HepG2 (cell line): ENCODE results near the gene IRAK2. TPM values are rescaled to one million over a fixed set of nuclear protein-coding genes. Genes with fewer than 3 reads are reported as not detected.

ENCODE experiments used
- DPF2 ChIP-seq: sonication (generic); formaldehyde crosslinking; IDR thresholded peaks from 2 replicates; pipeline ENCODE4 v1.4.0; 2020; ENCODE audit warnings: mild to moderate bottlenecking, low read depth, missing genetic modification reagents, borderline replicate concordance
- GTF3A ChIP-seq: sonication (generic); formaldehyde crosslinking; conservative IDR thresholded peaks from 2 replicates; pipeline ENCODE4 v1.4.0; 2020; ENCODE audit warnings: mild to moderate bottlenecking, missing genetic modification reagents
- HDAC2 ChIP-seq: sonication (generic); formaldehyde crosslinking; IDR thresholded peaks from 2 replicates; pipeline ENCODE4 v1.4.0; 2020; ENCODE audit warnings: missing genetic modification reagents
- HOXA5 ChIP-seq: sonication (generic); formaldehyde crosslinking; IDR thresholded peaks from 2 replicates; pipeline ENCODE4 v1.4.0; 2020; ENCODE audit warnings: missing genetic modification reagents
- KLF11 ChIP-seq: IDR thresholded peaks from 2 replicates; pipeline ENCODE4 v1.6.1; 2016; ENCODE audit warnings: missing compliant biosample characterization
- MAZ ChIP-seq, 2 experiments: sonication (generic) in 1 of 2; formaldehyde crosslinking in 1 of 2; IDR thresholded peaks; 2 replicates each; pipeline versions ENCODE4 v1.5.0 to v1.6.1; 2012 to 2020; ENCODE audit warnings: low read depth in 2 of 2, mild to moderate bottlenecking in 2 of 2, borderline replicate concordance in 1 of 2, improper control_type of control experiment in 1 of 2, low read length in 1 of 2, missing genetic modification reagents in 1 of 2, moderate library complexity in 1 of 2
- MIXL1 ChIP-seq: IDR thresholded peaks from 2 replicates; pipeline ENCODE4 v1.6.1; 2016
- NFYB ChIP-seq: sonication (generic); formaldehyde crosslinking; IDR thresholded peaks from 2 replicates; pipeline ENCODE4 v1.4.0; 2020; ENCODE audit warnings: missing genetic modification reagents
- REXO4 ChIP-seq: sonication (generic); formaldehyde crosslinking; IDR thresholded peaks from 2 replicates; pipeline ENCODE4 v1.8.0; 2022; ENCODE audit warnings: missing genetic modification reagents, mild to moderate bottlenecking, borderline replicate concordance
- SAP130 ChIP-seq: IDR thresholded peaks from 2 replicates; pipeline ENCODE4 v1.6.1; 2016; ENCODE audit warnings: low read depth
- ZFP82 ChIP-seq: sonication (generic); formaldehyde crosslinking; IDR thresholded peaks from 2 replicates; pipeline ENCODE4 v1.5.1; 2020; ENCODE audit warnings: mild to moderate bottlenecking, missing genetic modification reagents, borderline replicate concordance
- ZNF431 ChIP-seq: sonication (generic); formaldehyde crosslinking; IDR thresholded peaks from 2 replicates; pipeline ENCODE4 v1.9.0; 2022; ENCODE audit warnings: missing genetic modification reagents, low read depth, mild to moderate bottlenecking, borderline replicate concordance
- ZNF619 ChIP-seq: sonication (generic); formaldehyde crosslinking; IDR thresholded peaks from 2 replicates; pipeline ENCODE4 v1.4.0; 2020; ENCODE audit warnings: mild to moderate bottlenecking, missing genetic modification reagents
- ZNF713 ChIP-seq: sonication (generic); formaldehyde crosslinking; IDR thresholded peaks from 2 replicates; pipeline ENCODE4 v1.4.0; 2020; ENCODE audit warnings: mild to moderate bottlenecking, missing genetic modification reagents
- ZNF777 ChIP-seq: sonication (generic); formaldehyde crosslinking; IDR thresholded peaks from 2 replicates; pipeline ENCODE4 v1.4.0; 2020; ENCODE audit warnings: missing genetic modification reagents
- polyA plus RNA-seq, 8 experiments: library from polyadenylated mRNA; depleted of rRNA in 3 of 8; stranded (reverse) in 7 of 8; unstranded in 1 of 8; fragments of >200 nt; fragmentation: Illumina TruSeq in 4 of 8; extraction: Trizol in 4 of 8; gene quantifications; 2 replicates each; pipeline versions ENCODE4 v1.2.1 to v1.2.3, GENCODE V29; 2011 to 2016; ENCODE audit warnings: low read depth in 4 of 8, missing spikeins in 1 of 8, mixed read lengths in 1 of 8; ENCODE audit not compliant: insufficient read depth in 1 of 8
- total RNA-seq, 5 experiments: library from RNA; depleted of rRNA; stranded (reverse); fragments of >200 nt; fragmentation: Illumina TruSeq; extraction: Trizol; gene quantifications; 2 replicates each; pipeline ENCODE4 v1.2.3, GENCODE V29; 2016; ENCODE audit warnings: low read depth in 1 of 5
- TF ChIP-seq, protein P1 (sequence below): sonication (generic); IDR thresholded peaks from 2 replicates; pipeline ENCODE4 v1.6.1; 2016; ENCODE audit warnings: low read depth, borderline replicate concordance
- TF ChIP-seq, protein P2 (sequence below): IDR thresholded peaks from 2 replicates; pipeline ENCODE4 v1.6.1; 2016; ENCODE audit warnings: mild to moderate bottlenecking
- TF ChIP-seq, protein P3 (sequence below): sonication (generic); formaldehyde crosslinking; IDR thresholded peaks from 2 replicates; pipeline ENCODE4 v1.4.0; 2020; ENCODE audit warnings: mild to moderate bottlenecking, missing genetic modification reagents
- TF ChIP-seq, protein P4 (sequence below): IDR thresholded peaks from 2 replicates; pipeline ENCODE4 v1.4.0; 2020; ENCODE audit warnings: mild to moderate bottlenecking, missing genetic modification reagents
- TF ChIP-seq, protein P5 (sequence below): IDR thresholded peaks from 2 replicates; pipeline ENCODE4 v1.6.1; 2016; ENCODE audit warnings: low read depth, control low read depth

The IRAK2 gene
- total and polyA plus RNA-seq, 2 of the 13 experiments (the other 11 are each of a cell fraction or from before 2014, with no cell fraction given): 13.1 to 23.3 TPM

DNA sequence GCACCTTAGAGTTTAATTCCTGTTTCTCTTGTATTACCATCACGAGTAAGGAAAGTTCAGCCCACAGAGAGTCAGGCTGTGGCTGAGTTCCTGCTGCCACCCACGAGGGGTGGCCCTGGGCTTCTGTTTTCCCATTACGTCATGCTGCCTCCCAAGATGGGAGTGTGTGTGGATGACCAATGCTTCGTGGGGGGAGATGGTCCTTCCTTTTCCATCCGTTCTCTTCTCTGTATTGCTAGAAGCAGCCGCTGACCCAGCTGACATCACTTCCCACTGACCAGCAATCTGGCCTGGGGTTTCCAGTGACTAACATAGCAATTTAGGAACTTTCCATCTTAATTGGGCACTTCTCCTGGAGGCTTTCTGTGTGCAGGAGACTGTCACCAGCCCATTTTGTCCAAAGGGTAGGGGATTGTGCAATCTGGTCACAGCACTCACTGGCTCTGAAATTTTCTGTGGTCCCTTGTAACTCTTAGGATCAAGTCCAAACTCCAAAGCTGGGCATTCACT, 9.3 kb downstream of the IRAK2 start (continued):
- TF ChIP-seq KLF11 (CRISPR knock-in tag): no peak
- TF ChIP-seq, protein P1, sequence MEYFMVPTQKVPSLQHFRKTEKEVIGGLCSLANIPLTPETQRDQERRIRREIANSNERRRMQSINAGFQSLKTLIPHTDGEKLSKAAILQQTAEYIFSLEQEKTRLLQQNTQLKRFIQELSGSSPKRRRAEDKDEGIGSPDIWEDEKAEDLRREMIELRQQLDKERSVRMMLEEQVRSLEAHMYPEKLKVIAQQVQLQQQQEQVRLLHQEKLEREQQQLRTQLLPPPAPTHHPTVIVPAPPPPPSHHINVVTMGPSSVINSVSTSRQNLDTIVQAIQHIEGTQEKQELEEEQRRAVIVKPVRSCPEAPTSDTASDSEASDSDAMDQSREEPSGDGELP: no peak
- no peak for TF ChIP-seq HOXA5 (CRISPR knock-in tag)
- TF ChIP-seq, protein P2, sequence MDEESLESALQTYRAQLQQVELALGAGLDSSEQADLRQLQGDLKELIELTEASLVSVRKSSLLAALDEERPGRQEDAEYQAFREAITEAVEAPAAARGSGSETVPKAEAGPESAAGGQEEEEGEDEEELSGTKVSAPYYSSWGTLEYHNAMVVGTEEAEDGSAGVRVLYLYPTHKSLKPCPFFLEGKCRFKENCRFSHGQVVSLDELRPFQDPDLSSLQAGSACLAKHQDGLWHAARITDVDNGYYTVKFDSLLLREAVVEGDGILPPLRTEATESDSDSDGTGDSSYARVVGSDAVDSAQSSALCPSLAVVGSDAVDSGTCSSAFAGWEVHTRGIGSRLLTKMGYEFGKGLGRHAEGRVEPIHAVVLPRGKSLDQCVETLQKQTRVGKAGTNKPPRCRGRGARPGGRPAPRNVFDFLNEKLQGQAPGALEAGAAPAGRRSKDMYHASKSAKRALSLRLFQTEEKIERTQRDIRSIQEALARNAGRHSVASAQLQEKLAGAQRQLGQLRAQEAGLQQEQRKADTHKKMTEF (CRISPR knock-in tag): no peak
- no peak for TF ChIP-seq ZFP82 (CRISPR knock-in tag)
- TF ChIP-seq, protein P3, sequence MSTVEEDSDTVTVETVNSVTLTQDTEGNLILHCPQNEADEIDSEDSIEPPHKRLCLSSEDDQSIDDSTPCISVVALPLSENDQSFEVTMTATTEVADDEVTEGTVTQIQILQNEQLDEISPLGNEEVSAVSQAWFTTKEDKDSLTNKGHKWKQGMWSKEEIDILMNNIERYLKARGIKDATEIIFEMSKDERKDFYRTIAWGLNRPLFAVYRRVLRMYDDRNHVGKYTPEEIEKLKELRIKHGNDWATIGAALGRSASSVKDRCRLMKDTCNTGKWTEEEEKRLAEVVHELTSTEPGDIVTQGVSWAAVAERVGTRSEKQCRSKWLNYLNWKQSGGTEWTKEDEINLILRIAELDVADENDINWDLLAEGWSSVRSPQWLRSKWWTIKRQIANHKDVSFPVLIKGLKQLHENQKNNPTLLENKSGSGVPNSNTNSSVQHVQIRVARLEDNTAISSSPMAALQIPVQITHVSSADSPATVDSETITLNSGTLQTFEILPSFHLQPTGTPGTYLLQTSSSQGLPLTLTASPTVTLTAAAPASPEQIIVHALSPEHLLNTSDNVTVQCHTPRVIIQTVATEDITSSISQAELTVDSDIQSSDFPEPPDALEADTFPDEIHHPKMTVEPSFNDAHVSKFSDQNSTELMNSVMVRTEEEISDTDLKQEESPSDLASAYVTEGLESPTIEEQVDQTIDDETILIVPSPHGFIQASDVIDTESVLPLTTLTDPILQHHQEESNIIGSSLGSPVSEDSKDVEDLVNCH (CRISPR knock-in tag): no peak
- peak; percentile 47 for TF ChIP-seq HDAC2
- TF ChIP-seq, protein P4, sequence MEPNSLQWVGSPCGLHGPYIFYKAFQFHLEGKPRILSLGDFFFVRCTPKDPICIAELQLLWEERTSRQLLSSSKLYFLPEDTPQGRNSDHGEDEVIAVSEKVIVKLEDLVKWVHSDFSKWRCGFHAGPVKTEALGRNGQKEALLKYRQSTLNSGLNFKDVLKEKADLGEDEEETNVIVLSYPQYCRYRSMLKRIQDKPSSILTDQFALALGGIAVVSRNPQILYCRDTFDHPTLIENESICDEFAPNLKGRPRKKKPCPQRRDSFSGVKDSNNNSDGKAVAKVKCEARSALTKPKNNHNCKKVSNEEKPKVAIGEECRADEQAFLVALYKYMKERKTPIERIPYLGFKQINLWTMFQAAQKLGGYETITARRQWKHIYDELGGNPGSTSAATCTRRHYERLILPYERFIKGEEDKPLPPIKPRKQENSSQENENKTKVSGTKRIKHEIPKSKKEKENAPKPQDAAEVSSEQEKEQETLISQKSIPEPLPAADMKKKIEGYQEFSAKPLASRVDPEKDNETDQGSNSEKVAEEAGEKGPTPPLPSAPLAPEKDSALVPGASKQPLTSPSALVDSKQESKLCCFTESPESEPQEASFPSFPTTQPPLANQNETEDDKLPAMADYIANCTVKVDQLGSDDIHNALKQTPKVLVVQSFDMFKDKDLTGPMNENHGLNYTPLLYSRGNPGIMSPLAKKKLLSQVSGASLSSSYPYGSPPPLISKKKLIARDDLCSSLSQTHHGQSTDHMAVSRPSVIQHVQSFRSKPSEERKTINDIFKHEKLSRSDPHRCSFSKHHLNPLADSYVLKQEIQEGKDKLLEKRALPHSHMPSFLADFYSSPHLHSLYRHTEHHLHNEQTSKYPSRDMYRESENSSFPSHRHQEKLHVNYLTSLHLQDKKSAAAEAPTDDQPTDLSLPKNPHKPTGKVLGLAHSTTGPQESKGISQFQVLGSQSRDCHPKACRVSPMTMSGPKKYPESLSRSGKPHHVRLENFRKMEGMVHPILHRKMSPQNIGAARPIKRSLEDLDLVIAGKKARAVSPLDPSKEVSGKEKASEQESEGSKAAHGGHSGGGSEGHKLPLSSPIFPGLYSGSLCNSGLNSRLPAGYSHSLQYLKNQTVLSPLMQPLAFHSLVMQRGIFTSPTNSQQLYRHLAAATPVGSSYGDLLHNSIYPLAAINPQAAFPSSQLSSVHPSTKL (CRISPR knock-in tag): peak; percentile 42; the same call in 1 of the 2 replicates
- TF ChIP-seq ZNF713: no peak
- TF ChIP-seq REXO4: no peak
- TF ChIP-seq MIXL1 (CRISPR knock-in tag): no peak
- no peak for TF ChIP-seq GTF3A (CRISPR knock-in tag)
- no peak for TF ChIP-seq ZNF619 (CRISPR knock-in tag)
- TF ChIP-seq MAZ (IDR thresholded peaks at IDR 0.05; ENCODE audit: borderline replicate concordance, low read depth, low read length): no peak
- no peak for TF ChIP-seq MAZ (CRISPR knock-in tag; IDR thresholded peaks at IDR 0.05; ENCODE audit: low read depth)
- 0 out of 2 replicates have a peak, but pooled peaks have one; percentile 57 for TF ChIP-seq DPF2
- TF ChIP-seq, protein P5, sequence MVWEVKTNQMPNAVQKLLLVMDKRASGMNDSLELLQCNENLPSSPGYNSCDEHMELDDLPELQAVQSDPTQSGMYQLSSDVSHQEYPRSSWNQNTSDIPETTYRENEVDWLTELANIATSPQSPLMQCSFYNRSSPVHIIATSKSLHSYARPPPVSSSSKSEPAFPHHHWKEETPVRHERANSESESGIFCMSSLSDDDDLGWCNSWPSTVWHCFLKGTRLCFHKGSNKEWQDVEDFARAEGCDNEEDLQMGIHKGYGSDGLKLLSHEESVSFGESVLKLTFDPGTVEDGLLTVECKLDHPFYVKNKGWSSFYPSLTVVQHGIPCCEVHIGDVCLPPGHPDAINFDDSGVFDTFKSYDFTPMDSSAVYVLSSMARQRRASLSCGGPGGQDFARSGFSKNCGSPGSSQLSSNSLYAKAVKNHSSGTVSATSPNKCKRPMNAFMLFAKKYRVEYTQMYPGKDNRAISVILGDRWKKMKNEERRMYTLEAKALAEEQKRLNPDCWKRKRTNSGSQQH (CRISPR knock-in tag): no peak
- peak; percentile 37; the same call in 1 of the 2 replicates for TF ChIP-seq SAP130 (CRISPR knock-in tag)
- no peak for TF ChIP-seq NFYB
- no peak for TF ChIP-seq ZNF777 (CRISPR knock-in tag)
- TF ChIP-seq ZNF431 (CRISPR knock-in tag): no peak
